Nephron (organoid): ENCODE data around the gene DEDD2.

Experiments used
- H3K27ac Mint-ChIP-seq, 3 experiments: 2 replicates each; pipeline ENCODE4 v1.8.0; 2020; ENCODE audit warnings: mixed read lengths in 3 of 3, mild to moderate bottlenecking in 2 of 3, moderate library complexity in 1 of 3
- H3K27me3 Mint-ChIP-seq: 2 replicates; pipeline ENCODE4 v1.8.0; 2021; ENCODE audit warnings: low read depth, mild to moderate bottlenecking, moderate library complexity, mixed read lengths
- H3K36me3 Mint-ChIP-seq: 2 replicates; pipeline ENCODE4 v1.8.0; 2020; ENCODE audit warnings: low read depth, mixed read lengths
- H3K4me1 Mint-ChIP-seq: 2 replicates; pipeline ENCODE4 v1.8.0; 2020; ENCODE audit warnings: mixed read lengths
- H3K4me3 Mint-ChIP-seq, 3 experiments: 2 replicates each; pipeline ENCODE4 v1.8.0; 2020; ENCODE audit warnings: mild to moderate bottlenecking in 3 of 3, mixed read lengths in 3 of 3, moderate library complexity in 2 of 3
- H3K9me3 Mint-ChIP-seq: 2 replicates; pipeline ENCODE4 v1.8.0; 2020; ENCODE audit warnings: mixed read lengths
- CTCF ChIP-seq, 3 experiments: fragments of 200-600 bp; sonication (generic); IDR thresholded peaks; one replicate each; pipeline ENCODE4 v1.5.0; 2021; ENCODE audit warnings: antibody characterized with exemption in 3 of 3; ENCODE audit not compliant: unreplicated experiment in 3 of 3

The DEDD2 gene

DNA sequence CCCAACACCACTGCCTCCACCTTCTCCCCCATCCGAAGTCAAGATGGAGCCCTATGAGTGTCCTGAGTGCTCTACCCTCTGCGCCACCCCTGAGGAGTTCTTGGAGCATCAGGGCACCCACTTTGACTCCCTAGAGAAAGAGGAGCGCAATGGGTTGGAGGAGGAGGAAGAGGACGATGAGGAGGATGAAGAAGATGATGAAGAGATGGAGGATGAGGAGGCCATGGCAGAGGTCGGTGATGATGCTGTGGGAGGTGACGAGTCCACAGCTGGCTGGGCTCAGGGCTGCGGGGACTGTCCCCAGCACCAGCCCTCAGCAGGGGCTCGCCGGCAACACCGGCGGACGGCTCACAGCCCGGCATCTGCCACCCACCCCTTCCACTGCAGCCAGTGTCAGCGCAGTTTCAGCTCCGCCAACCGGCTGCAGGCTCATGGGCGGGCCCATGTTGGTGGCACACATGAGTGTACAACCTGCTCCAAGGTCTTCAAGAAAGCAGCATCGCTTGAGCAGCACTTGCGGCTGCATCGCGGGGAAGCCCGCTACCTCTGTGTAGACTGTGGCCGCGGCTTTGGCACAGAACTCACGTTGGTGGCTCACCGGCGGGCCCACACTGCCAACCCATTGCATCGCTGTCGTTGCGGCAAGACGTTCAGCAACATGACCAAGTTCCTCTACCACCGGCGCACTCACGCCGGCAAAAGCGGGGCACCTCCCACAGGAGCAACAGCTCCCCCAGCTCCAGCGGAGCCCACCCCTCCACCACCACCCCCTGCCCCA lies 7.7 kb upstream of the DEDD2 start:
- H3K36me3 Mint-ChIP-seq = peaks cover 50% of the 10 kb centered on the region
- peaks cover 18% of the 10 kb centered on the region for H3K4me1 Mint-ChIP-seq
- H3K9me3 Mint-ChIP-seq = no peaks in the 10 kb centered on the region
- H3K4me3 Mint-ChIP-seq = no peak overlapping the region
- H3K27ac Mint-ChIP-seq = no peak overlapping the region
- no peaks in the 10 kb centered on the region for H3K27me3 Mint-ChIP-seq
- no peak for TF ChIP-seq CTCF (IDR thresholded peaks at IDR 0.05; ENCODE audit: unreplicated experiment in 3 of 3)

- Mint-ChIP-seq H3K4me1 (peaks cover 37% of the 10 kb centered on the region), H3K27me3 (no peaks in the 10 kb centered on the region), H3K36me3 (peaks cover 22% of the 10 kb centered on the region), H3K9me3 (no peaks in the 10 kb centered on the region), H3K4me3 (peak overlapping the region; percentile 92 to 93 (median 92)), H3K27ac (peak overlapping the region; percentile 85 to 93 (median 85))
- TF ChIP-seq CTCF (IDR thresholded peaks at IDR 0.05; ENCODE audit: unreplicated experiment in 3 of 3) = no peak
Measured at GRCh38 chr19:42220751-42221097, 3.2 kb upstream of the DEDD2 start.

- Mint-ChIP-seq H3K36me3 (peaks cover 26% of the 10 kb centered on the region), H3K4me1 (peaks cover 39% of the 10 kb centered on the region), H3K27ac (peak within 1 kb of the TSS; percentile 85 to 93 (median 85)), H3K4me3 (peak within 1 kb of the TSS; percentile 92 to 93 (median 92)), H3K9me3 (no peaks in the 10 kb centered on the region), H3K27me3 (no peaks in the 10 kb centered on the region)
- no peak for TF ChIP-seq CTCF (IDR thresholded peaks at IDR 0.05; ENCODE audit: unreplicated experiment in 3 of 3)
Measured at GRCh38 chr19:42219812-42220750, 2.6 kb upstream of the DEDD2 start, which contains the start of gene ZNF526. ZNF526 (plus strand) TSS chr19:42220312; CDS start chr19:42224404, 4,092 bp downstream.

DNA sequence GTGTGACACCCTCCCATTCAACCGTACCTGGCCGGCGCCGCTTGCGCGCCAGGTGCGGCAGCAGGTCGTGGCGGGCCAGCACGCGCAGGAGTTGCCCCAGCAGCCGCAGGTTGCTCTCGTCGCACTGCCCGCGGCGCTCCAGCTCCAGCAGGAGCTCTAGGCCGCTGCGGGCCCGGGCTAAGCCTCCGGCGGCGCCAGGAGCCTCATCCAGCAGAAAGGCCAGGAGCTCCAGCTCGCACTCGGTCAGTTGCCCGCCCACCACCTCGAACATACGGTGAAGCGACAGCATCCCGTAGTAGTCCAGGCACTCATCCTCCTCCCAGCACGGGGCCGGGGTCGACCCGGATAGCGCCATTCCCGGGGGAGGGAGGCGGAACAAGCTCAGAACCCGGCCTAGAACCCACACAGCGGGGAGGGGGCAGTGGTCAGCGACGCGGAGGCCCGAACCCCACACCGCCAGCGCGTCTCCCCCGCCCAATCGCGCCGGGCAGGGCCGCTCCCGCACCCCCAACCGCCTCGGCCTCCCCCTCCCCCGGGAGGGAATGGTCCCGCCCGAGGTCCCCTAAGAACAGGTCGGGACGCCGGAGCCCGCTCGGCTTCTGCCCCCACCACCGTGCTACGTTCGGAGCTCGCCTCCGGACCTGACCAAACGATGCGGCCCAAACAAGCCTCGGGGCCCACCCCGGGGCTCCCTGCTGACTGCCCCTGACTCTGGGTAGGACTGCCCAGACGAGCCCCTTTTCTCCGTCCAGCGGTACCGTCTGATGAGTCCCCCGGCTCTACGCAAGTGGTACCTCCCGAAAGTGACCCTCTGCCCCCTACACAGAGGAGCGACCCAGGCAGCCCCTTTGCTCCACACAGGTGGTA lies 591 bp downstream of the DEDD2 start:
- Mint-ChIP-seq H3K4me3 (peak overlapping the region; percentile 92 to 93 (median 92)), H3K9me3 (no peaks in the 10 kb centered on the region), H3K27ac (peak overlapping the region; percentile 95 to 97 (median 95)), H3K4me1 (peaks cover 39% of the 10 kb centered on the region), H3K36me3 (peaks cover 29% of the 10 kb centered on the region), H3K27me3 (no peaks in the 10 kb centered on the region)
- no peak for TF ChIP-seq CTCF (IDR thresholded peaks at IDR 0.05; ENCODE audit: unreplicated experiment in 3 of 3)

- Mint-ChIP-seq H3K4me1 (peaks cover 28% of the 10 kb centered on the region), H3K4me3 (peak overlapping the region; percentile 92 to 93 (median 92))
Measured at GRCh38 chr19:42214810-42215485, 2.5 kb downstream of the DEDD2 start.

More at GRCh38 chr19:42214810-42215485, 2.5 kb downstream of the DEDD2 start:
- Mint-ChIP-seq H3K27ac (no peak overlapping the region), H3K27me3 (no peaks in the 10 kb centered on the region), H3K9me3 (no peaks in the 10 kb centered on the region), H3K36me3 (peaks cover 32% of the 10 kb centered on the region)
- TF ChIP-seq CTCF (IDR thresholded peaks at IDR 0.05; ENCODE audit: unreplicated experiment in 3 of 3) = no peak
